ENCODE data around the gene EMC10.

GRCh38 chr19:50498219-50499056 lies 22.1 kb downstream of the EMC10 start:
- TF ChIP-seq RFX5 (IDR thresholded peaks at IDR 0.05; ENCODE audit: low read depth, low read length) (no peak), MAFK (IDR thresholded peaks at IDR 0.05; ENCODE audit: low read depth, low read length) (no peak), CTCF (conservative IDR thresholded peaks at IDR 0.05; ENCODE audit: low read depth, low read length) (no peak), MAZ (IDR thresholded peaks at IDR 0.05; ENCODE audit: borderline replicate concordance, low read depth, low read length) (no peak), POLR2A (IDR thresholded peaks at IDR 0.05; ENCODE audit: low read depth, low read length) (no peak), ELK1 (IDR thresholded peaks at IDR 0.05; ENCODE audit: borderline replicate concordance, low read depth, low read length) (no peak)

Data from IMR-90 (cell line).